ENCODE measurements around the gene PIP4K2B.

Gene PIP4K2B

DNA sequence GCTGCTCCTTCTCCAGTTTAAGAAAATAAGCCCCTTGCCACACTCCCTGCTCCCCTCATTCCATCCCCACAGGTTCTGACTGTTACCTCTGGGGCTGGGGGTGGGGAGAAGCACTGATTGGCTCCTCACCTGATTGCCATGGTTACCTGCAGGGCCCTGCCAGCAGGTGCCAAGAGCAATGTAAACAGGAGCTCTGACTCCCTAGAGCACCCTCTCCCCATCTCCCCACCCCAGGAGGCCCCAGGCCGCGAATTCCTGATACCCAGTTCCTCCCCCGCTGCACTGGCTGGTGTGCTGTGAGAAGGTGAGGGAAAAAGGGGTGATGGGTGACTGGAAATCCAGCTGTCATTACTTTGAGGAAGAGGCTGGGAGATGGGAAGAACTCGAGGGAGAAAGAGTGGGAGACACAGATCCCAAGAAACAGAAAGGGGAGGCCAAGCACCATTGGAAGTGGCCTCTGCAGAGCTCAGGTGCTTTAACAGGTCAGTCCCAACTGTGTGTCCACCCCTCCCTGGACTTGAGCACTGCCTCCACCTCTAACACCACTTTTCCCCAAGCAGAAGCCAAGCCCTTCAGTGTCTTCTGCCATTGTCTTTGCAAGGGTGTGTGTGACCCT, 55.7 kb downstream of the PIP4K2B start:
- DNase-seq: no peak

DNA sequence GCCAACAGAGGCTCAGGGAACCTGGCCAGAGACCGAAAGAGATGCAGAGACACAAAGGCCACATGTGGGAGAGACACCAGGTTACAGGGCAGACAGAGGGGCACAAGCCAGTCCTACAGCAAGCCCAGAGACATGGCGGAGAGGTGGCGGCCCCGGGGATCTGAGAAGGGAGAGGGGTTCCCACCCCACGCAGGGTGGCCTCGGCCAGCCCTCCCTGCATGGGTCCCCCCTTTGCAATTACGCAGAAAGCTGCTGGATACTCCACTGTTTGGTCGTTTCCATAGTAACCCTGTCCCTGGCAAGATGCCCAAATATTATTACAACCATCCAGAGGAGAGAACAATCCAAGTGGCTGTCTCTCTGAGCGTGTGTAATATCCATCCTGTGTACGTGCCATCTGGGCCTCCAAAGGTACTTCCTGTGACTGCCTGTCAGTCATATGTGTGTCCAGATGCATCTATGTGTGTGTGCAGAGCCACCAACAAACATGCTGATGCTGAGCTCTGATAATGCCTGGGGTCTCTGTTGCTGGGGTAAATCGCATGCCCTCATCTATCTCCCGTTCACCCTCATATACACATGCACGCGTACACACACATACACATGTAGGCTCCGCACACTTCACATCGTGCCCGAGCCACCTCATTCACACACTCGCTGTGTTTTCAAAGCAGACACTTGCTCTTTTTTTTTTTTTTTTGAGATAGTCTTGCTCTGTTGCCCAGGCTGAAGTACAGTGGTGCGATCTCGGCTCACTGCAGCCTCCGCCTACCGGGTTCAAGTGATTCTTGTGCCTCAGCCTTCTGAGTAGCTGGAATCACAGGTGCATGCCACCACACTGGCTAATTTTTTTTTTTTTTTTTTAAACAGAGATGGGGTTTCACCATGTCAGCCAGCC, 56.7 kb downstream of the PIP4K2B start:
- no peak for DNase-seq

DNA sequence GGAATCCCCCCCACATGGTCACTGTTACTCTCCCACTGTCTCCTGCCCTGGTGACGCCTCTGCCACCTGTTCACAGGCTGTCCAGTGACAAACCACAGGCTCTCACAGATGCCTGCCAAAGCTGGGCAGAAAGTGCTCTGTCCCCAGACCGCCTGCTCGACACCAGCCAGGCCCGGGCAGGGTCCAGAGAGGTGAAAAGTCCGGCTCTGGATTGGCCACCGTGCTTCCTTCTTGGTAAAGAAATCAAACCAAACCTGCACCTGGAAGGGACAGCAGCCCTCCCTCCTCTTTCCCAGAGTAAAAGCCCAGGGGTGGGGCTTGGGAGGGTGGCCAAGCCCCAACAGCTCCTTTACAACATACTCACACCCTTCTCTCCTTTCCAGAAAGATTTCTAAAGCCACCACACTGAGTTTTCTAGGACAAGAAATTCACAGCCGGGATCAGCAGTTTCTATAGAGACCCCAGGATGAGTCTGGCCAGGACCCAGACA, 57.4 kb downstream of the PIP4K2B start:
- no peak for DNase-seq

DNA sequence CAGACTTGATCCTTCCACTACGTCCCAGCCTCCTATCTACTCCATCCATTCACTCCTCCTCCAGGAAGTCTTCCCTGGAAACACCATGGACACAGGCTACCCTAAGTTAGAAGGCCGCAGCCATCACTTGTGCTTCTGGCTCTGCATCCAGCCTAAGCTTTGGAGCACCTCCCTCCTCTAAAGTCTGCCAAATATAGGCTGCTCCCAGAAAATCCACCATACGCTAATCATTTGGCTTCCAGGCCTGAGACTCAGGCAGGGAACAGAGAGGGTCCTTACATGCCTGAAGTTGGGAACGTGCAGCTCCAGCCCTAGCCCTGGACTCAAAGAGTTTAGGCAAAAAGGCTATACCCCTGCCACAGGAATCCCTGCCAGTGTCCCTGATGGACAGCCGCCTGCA, 57.9 kb downstream of the PIP4K2B start:
- no peak for DNase-seq

DNA sequence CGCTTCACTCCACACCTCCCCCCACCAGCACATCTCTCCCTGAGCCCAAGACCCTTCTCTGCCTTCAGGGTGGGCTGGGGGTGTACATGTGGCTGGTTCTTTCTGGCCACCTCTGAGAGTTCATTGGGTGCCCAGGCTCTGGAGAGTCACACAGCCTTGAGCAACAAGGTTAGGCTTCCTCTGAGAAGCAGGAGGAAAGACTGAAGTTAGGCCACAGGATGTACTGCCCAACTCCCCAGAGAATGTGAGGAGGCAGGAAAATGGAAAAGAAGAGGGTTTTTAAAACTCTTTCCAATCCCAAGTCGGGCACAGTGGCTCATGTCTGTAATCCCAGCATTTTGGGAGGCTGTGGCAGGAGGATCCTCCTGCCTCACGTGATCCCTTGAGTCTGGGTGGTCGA, 58.5 kb downstream of the PIP4K2B start:
- DNase-seq: no peak

DNA sequence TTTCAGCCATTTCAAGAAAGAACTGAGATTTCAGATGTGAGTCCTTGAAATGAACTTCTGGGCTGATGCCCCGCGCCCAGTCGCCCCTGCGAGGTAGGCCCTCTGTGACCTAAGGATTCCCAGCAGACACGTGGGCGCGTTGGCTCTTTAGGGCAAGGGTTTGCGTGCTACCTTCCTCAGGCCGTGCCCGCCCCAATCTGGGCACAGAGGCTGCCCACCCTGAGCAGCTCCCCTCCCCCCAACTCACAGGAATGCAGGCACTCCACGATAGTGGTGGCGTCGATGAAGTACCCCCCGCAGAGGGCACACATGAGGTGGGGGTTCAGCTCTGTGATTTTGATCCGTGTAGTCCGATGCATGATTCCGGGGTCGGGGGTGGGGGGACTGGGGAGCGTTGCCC, 59.3 kb downstream of the PIP4K2B start:
- no peak for DNase-seq

DNA sequence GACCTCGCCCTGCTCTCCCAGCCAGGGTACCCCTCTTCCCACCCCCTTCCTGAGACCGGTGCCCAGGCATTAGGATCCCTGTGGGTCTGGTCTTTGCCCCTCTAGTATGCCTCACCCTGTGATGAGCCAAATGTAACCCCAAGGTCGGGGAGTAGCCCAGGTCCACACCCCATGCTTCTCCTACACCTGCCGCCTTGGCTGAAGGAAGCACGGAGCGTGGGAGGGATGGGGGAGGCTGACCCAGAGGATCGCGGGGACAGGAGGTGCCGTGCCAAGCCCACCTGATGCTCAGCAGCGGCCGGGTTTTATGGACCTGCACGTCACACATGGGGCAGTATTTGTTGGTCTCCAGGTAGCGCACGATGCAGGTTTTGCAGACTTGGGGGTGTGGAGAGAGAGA, 60.1 kb downstream of the PIP4K2B start:
- DNase-seq: no peak

DNA sequence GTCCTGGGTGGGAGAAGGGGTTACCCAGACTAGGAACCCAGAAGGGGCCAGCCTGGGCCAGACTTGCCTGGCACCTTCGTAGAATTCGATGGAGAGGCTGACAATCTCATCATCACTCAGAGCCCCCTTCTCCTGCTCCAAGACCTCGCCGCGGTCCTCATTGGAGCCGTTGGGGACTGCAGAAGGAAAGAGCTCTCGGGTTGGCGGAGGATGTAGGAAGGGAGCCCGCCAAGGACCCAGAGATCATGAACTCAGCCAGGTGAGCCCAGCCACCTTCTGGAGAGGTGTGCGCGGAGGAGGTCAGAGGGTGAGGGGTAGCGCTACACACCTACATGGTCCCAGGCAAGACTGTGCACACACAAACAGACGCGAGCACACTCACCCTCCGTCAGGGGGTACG, 60.7 kb downstream of the PIP4K2B start:
- no peak for DNase-seq

DNA sequence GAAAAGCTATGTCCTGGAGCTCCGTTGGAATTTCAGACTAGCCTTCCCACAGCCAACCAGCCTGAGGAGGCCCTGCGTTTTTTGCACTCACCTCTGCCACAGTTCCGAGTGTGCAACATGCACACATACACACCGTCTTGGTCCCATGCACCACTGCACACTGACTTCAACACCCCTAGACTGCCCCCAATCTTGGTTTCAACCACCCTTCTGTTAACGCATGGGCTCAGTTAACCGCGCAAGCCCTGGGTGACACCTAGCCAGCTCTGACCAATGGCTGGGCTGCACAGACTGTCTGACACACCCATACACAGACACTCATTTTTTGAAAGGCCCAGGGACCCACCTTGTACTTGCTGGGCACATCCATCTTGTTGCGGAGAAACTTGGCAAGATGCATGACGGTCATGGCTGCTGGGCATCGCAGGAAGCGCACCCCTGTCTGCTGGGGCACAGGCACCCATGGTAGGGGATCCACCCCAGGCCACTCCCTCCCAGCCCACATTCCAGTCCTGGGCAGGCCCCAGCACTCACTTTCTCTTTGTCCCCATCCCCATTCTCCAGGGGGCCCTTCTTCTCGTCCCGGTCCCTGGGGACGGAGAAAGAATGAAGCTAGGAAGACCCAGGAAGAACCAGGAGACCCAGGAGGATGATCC, 61.2 kb downstream of the PIP4K2B start:
- DNase-seq: no peak

DNA sequence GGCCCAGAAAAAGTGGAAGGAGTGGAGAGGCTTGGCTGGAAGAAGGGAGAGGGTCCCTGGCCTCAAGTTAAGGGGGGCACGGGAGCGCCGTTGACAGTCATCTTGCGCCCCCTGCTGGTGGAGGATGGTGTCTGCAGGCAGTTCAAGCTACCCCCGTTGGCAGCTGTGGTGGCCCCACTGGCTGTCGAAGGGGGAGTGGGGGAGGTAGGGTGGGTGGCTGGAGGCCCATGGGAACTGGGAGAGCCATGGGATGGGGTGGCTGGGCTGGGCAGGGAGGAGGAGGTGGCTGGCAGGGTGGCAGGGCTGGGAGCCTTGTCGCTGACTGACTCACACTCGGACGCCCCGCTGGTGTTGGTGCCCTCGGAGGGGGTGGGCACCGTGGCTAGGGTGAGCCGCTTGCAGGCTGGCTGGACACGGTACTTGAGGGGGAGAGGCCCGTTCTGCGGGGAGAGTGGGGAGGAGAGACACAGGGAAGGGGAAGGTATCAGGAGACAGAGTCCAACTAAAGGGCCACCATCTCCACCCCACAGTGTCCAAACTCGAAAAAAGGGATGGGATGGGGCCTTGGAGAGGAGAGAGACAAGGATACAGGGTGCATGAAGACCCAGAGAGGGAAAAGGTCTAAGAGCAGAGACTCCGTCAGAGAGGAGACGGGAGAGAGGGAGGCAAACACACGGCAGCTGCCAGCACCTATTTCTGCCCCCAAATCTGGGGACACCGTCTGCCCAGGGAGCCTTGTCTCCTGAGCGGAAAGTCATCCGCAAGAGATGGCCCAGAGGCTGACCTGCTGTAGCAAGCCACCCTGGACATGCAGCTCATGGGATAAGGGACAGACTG, 64.0 kb downstream of the PIP4K2B start:
- peak; percentile 79 for DNase-seq

DNA sequence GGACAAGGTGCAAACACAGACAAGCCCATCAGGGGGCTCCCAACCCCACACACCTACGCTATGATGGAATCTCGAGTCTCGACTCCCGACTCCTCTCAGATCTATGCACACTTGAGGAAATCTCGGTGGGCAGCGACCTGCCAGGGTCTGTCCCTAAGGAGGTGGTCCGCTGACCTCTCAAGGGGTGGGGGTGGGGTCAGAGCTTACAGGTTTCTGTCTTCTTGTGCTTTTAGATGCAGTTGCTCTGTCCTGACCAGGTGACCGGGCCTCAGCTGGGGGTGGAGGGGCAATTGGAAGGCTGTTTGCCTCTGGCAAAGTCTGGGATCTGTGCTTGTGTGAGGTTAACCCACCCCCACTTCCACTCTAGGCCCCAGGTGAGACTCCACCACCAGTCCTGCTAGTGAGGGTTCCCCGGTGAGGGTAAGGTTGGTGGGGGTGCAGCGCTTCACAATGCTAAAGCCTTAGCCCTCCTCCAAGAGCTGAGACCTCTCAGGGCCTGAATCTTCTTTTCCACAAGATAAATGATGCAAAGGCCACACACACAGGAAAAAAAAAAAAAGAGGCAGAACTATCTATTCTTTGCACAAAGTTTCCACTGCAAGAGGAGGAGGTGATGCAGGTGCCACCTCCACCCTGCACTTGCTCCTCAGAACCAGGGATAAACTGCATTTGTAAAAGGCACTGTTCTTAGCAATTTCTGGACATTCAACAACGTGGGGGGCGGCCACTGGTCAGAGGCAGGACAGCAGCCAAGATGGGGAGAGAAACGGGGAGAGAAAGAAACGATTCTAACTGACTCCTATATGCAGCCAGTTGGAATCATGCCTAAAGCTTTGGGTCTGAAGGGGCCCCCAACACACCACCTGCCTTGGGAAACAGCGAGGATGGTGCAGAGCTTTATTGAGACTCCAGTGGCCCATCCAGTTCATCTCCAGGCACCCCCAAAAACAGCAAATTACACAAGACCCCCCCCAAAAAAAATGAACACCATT, 65.1 kb downstream of the PIP4K2B start:
- DNase-seq: peak; percentile 60

DNA sequence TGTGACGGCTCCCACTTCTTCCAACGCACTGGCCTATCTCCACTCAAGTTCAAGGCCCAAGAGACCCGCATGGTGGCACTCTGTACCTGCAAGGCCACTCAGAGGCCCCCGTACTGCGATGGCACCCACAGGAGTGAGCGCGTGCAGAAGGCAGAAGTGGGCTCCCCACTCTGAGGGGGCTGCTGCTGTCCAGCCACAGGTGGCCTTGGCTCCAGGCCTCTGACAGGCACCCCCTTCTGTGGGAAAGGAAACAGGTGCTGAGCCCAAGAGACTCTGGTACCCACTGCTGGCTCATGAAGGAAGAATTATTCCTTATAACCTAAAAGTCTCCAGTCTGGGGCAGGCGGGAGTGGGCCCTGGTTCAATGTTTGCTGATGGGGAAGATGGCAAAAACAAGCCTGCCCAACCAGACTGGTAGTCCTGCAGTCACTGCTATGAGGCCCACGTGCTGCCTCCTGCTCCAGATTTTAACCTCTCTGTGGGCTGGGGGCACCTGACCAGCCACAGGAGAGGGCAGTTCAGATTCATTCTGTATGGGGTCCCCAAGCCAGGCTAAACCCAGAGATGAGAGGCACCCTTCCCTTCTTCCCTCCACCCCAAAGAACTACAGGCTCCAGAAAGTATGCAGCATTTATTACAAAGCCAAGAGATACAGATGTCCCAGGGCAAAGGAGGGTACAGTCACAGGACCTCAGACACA, 65.9 kb downstream of the PIP4K2B start:
- DNase-seq: no peak

DNA sequence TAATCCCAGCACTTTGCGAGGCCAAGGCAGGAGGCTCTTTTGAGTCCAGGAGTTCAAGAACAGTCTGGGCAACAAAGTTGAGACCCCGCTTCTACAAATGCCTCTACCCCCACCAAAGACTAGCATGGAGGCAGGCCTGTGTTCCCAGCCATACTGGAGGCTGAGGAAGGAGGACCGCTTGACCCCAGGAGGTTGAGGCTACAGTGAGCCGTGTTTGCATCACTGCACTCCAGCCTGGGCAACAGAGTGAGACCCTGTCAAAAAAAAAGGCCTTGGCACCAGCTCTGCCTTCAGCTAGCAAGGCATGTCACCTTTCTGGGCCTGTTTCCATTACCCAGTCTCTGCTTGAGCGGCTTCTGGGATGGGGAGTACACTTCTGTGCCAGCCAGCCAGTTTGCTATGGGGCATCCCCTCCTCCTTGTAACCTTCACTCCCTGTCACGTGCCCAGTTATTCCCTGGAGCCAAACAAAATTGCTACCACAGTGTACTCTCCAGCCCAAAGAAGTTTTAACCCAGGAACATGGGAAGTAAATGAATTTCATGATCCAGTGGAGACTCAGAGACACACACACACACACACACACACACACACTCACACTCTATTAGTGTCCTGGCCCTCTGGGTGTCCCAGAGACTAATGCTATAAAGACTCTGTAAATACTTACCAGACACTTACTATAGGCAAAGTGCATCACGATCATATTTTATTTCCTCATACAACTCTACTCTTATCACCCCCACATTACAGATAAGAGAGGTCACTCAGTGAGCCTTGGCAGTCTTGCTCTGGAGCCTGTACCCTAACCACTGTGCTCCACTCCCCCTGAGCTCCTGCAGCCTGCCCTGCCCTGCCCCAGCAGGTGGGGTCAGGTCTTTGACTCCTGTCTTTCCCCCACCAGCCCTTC, 66.7 kb downstream of the PIP4K2B start:
- DNase-seq: no peak

DNA sequence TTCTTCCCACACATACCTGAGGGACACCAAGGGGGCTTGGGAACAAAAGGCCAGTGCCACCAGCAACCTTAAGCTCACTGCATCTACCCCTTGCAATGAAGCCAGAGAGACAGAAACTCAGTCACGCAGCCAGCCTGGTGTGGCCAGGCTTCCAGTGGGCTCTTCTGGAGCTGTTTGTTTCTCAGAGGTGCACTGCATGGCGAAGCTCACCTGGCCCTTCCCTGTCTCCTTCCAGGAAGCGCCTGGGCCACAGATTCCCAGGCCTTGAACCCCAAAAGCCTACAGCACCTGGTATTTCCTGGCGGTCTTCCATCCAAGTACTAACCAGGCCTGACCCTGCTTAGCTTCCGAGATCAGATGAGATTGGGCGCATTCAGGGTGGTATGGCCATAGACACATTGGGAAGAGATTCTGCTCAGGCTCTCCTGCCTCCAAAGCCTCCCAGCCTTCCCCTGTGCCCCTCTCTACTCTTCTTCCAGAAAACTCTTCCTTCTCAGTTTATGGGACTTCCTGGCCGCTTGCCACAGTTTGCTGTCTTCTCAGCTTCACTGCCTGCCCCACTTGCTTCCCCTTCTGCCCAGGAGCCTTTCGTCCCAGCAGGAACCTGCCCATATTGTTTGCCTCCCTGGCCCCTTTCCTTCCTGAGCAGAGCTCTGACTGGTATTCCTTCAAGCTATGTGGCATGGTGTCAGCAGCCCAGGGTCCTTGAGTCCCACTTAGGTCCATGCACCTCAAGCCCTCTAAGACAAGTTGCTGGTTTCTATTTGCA, 67.6 kb downstream of the PIP4K2B start:
- DNase-seq: no peak

DNA sequence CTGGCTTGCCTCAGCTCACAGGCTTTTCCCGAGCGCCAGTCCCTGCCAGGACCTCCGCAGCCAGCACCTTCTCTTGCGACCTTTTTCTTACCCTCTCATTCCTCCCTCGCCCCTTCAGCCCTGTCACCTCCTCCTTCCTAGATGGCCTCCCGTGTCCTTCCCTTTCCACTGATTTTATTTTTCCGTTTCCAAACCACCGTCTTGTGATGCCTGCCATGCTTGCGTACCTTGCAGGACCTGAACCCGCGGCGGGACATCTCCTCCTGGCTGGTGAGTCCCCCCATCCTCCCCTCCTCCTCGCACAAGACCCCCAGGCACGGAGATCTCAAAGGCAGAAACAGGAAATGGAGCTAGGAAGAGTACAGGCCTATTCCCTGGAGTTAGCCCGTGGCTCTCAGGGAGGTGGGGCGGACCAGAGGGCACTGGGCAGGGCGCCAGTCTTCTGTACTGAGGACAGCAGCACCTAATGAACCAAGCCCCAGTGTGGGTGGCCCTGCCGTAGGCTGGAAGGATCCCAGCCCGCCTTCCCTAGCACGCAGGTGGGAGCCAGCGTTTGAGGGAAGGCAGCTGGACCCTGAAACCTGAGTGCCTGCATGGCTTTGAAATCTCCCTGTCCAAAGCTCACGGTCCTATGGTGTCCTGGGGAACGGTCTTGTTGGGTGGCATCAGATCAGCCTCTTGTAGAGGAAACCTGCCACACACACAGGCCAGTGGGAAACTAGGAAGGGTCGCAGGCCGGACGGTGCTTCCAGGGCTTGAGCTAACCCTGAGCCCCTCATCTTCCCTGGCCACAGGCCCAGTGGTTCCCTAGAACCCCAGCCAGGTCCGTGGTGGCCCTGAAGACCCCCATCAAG, 68.6 kb downstream of the PIP4K2B start:
- DNase-seq: no peak

DNA sequence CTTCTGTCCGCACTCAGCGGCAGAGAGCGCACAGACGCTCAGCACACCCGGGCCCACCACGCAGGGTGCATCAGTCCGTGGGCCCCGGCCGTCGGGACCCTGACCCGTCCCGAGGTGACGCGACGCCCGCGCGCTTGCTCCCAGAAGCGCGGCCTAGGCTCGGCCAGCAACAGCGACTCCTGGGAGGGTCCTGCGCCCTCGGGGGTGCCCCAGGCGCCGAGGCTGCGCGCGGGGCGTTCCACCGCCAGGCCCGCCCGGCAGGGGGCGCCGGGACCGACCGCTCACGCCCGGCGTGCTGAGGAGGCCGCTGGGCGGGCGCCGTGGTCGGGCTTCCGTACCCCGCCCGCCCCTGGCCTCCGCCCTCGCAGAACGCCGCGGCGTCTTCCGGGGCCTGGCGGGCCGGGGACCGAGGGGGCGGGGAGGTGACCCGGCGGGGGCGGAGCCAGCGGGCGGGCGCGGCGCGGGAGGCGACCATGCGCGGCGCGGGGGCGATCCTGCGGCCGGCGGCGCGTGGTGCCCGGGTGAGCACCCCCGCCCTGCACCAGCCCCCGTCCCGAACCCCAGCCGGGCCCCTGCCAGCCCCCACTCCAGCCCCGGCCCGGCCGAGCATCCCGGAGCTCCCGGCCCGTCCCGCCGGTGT, 69.3 kb downstream of the PIP4K2B start, which contains the start of gene CISD3:
CISD3 (plus strand) TSS at position 456 of the 640 bp plus-strand sequence; CDS start at position 474, 18 bp downstream.
- peak; percentile 91 for DNase-seq

DNA sequence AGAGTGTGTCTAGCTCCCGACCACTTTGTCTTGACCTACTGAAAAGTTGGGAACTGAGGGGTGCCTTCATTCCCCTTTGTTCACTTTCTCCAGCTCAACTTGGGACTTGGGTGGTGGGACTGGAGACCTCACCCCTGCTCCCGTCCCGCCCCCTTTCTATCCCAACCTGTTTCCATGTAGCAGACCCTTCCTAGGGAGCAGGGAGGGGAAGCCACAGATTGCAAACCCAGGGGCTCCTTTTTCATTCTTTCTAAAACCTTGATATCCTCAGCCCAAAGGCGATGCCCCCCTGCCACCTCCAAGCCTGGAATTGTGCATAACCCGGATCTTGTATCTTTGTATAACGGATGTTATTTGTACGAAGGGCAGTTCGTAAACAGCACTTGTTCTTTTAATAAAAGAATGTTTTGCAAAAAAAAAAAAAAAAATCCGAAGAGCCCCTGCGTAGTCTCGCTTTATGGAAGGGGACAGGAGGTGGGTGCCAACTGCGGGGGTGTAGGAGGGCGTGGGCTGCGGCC, 69.9 kb downstream of the PIP4K2B start:
- no peak for DNase-seq
